GM18526 (cell line): ENCODE measurements around the gene REV1.
A peak's percentile ranks its signal among the peaks of the same experiment; 100 is the strongest.

Experiments
- POLR2A ChIP-seq: IDR thresholded peaks from 3 replicates; pipeline ENCODE4 v1.6.1; 2011; ENCODE audit not compliant: insufficient read length; ENCODE audit errors: extremely low read depth

Gene REV1

DNA sequence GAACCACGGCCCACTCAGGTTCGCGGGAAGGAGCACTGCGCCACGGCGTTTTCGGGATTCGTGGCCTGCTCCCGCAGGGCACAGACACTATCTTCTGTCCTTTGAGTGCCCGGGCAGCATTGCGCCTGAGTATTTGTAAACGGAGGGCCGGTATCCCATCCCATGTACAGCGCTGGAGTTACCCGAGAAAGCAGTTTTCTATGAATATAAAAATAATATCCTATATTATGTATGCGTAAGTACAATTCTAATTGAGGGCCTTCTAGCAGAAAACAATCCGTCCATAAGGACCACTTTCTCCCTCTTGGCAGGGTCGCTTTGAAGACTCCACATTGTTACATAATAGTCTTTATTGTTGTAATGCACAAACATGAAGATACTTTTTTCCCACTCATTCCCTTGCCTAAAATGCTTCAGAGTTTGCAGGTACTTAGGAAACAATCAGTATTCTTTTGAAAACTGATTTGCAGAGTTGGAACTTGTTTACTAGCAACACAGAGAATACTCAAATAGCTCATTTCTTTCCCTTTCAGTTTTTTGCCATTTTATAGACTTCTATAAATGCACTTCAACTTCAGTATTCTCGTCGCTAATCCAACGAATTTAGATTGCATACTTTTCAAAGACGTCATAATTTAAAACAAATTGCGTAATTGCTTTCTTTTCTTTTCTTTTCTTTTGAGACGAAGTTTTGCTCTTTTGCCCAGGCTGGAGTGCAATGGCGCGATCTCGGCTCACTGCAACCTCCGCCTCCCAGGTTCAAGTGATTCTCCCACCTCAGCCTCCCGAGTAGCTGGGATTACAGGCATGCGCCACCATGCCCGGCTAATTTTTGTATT is 1.0 kb upstream of the REV1 start:
- TF ChIP-seq POLR2A: no peak

DNA sequence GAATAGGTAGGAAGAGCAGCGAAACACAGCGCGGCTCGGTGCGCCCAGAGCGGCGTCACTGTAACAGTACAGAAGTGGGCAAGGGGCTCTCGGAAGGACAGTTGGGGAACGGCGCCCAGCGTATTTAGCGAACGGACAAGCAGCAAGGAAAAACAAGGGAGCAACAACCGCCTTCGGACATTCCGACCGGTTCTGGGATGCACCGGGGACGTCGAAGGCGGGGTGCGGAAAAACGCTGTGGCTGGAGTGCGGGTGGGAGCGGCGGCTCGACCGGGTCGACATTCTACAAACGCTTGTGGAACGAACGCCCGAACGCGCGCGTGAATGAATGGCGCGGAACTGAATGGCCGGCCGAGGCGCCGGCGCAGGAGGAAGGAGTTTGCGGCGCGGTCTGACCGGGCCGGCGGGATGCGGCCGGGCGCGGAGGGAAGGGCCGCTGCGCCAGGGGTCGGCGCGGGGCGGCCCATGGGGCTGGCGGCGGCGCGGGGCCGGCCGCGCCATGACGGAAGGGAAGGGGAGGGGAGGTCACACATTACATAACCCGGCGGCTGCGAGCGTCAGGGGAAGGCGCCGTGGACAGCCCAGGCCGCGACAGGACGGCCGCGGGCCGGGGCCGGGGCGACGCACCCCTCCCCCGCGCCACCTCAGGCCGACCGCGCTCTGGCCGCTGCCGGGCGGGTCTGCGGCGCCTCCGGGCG is 605 bp downstream of the REV1 start:
- TF ChIP-seq POLR2A: peak; percentile 11

DNA sequence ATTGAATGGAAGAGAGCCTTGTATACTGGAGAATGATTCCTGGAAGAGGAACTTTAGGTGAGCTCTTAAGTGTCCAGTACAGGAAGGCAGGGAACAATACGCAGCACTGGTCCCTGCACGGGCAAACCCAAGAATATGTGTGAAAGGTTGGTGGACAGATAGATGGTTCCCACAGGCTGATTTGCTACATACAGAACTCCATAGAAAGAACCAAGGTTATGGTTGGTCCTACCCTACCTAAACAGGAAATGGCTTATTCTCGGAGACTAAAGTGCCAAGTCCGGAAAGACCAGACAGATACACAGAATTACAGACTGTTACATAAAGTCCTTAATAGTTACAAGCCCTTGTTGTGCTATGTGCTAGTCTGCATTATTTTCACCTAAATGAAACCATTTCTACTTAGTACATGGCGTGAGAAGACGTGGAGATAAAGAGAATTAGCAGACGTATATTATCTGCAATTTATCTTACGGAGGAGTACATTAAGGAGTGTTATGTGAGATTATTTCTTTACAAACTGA is 1.2 kb downstream of the REV1 start:
- TF ChIP-seq POLR2A: no peak

DNA sequence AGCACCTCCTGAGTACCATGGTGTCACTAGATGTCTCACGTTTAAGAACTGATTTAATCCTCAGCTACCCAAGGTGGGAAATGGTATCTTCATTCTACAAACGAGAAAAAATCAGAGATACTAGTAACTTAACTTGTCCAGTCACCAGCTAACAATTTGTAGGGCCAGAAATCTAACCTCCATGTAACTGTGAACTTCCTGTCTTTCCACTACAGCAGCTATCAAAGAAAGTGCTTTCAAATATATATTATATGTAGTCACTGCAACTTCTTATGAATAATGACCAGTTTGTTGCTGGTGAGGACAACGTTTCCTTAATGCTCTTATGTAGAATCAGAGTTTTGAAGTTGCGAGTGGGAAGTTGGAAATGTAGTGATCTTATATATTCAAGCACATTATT is 1.9 kb downstream of the REV1 start:
- no peak for TF ChIP-seq POLR2A

DNA sequence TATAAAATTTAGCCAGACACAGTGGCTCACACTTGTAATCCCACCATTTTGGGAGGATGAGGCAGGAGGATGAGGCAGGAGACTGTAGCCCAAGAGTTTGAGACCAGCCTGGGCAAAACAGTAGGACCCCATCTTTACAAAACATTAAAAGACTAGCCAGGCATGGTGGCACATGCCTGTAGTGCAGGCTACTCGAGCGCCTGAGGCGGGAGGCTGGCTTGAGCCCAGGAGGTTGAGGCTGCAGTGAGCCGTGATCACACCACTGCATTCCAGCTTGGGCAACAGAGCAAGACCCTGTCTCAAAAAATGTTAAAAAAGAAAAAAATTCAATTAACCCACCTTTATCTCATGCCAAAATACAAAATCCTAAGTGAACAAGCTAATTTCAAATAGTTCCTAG is 4.0 kb downstream of the REV1 start:
- no peak for TF ChIP-seq POLR2A

DNA sequence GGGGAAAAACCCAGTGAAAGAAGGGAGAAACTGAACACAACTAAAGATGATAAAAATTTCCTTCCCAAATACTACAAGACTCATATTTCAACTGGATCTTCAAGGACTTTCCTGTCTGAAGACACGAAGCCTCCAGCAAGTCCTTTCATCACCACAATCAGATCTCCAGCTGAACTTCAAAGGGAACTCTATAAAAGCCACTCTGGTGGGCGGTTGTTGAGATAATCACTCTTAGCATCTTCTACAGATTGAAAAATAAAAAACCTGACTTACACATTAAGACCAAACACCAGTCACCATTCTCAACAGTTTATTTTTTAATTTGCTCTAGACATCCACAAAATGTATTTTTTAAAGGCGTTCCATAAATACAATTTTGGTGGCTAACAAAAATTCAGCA is 4.4 kb downstream of the REV1 start:
- TF ChIP-seq POLR2A: no peak

DNA sequence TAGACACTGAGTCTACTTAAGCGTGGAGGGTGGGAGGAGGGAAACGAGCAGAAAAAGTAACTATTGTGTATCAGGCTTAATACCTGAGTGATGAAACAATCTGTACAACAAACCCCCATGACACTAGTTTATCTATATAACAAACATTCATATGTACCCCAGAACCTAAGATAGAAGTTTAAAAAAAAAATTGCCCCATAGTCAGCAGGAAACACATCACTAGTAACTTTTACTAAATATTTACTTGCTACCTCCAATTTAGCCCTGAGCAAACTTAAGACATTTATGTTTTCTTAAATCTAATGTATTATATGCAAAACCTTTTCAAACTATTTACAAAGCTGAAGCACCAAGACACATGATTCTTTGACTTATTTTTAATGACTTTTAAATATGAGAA is 5.6 kb downstream of the REV1 start:
- TF ChIP-seq POLR2A: no peak

DNA sequence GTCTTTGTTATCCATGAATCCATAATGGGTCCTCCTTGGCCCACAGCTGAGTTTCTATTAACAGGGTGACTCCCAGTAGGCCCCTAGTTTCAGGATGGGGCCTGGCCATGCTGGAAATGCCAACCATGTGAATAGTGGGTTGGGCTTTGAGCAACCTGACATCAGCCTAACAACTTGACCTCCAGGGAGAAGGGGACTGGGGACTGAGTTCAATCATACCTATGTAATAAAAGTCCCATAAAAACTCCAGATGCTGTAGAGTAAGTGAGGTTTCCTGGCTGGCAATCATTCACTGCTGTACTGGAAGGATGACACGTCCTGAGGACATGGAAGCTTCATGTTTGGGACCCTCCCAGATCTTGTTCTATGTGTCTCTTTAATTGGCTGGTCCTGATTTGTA is 7.9 kb downstream of the REV1 start:
- no peak for TF ChIP-seq POLR2A

DNA sequence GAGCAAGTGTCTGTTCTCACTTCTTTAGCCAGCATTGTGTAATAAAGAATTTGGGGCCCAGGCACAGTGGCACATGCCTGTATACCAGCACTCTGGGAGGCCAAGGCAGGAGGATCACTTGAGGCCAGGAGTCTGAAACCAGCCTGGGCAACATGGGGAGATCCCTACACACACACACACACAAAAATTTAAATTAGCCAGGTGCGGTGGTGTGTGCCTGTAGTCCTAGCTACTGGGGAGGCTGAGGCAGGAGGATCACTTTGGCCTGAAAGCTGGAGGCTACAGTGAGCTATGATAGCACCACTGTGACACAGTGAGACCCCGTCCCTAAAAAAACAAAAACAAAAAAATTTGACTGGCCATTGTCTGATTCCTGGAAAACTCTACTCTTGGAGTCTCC is 8.3 kb downstream of the REV1 start:
- TF ChIP-seq POLR2A: no peak

DNA sequence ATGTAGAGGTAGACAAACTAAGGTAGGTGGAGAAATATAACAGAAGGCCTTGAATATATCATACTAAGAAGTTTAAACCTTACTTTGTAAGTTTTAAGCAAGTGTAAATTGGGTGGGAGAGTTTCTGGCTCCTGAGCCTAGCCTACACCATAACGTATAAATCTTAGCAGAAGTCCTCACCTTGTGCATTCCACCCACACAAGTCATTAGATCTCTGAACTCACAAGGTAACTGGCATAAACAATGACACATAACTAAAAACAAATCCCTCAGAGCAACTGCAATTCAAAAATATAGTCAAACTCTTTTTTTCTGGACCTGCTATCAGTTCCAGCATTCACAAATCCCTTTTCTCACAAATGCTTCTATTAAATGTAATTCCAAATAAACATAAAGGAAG is 9.4 kb downstream of the REV1 start:
- TF ChIP-seq POLR2A: no peak

DNA sequence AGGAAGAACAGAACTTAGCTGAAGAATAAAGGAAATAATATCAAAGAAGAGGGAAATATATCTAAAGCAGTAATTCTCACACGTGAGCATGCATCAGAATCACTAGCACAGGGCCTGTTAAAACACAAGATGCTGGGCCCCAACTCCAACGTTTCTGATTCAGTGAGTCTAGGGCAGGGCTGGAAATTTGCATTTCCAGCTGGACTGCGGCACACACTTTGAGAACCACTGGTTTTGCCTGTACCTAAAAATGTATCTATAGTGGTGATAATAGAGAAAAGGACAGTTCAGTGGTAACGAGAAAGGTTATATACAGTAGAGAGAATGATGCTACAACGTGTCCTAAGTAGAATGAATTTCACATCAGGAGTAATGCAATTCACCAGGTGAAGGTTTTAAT is 11.2 kb downstream of the REV1 start:
- no peak for TF ChIP-seq POLR2A

DNA sequence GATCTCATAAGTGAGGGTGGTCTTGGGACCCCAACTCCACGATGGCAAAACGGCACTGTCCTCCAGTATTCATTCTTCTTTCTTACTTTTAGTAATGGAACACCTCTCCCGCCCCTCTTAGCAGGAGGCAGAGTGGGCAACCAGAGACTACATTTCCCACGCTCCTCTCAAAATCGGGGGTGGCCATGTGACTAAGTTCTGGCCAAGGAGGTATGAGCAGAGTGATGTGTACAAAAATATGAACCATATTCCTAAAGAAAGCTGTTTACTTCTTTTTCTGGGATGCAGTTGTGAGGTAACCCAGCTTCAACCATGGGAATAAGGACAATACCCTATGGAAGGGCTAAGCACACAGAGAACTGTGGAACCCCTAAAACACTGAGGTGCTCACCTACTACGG is 12.8 kb downstream of the REV1 start:
- no peak for TF ChIP-seq POLR2A

DNA sequence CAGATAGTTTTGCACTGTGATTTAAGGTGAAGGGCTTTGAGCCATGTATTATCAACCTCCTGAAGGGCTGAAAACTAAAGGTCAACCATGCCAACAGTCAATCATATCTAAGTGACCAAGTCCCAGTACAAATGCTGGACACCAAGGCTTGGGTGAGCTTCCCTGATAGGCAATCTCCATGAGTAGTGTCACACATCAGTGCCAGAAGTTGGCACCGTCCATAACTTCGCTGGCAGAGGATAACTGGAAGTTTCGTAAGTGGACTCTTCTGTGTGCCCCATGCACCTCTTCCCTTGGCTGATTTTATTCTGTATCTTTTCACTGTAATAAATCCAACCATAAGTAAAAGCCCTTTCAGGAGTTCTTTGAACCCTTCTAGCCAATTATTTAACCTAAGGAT is 13.2 kb downstream of the REV1 start:
- TF ChIP-seq POLR2A: no peak

DNA sequence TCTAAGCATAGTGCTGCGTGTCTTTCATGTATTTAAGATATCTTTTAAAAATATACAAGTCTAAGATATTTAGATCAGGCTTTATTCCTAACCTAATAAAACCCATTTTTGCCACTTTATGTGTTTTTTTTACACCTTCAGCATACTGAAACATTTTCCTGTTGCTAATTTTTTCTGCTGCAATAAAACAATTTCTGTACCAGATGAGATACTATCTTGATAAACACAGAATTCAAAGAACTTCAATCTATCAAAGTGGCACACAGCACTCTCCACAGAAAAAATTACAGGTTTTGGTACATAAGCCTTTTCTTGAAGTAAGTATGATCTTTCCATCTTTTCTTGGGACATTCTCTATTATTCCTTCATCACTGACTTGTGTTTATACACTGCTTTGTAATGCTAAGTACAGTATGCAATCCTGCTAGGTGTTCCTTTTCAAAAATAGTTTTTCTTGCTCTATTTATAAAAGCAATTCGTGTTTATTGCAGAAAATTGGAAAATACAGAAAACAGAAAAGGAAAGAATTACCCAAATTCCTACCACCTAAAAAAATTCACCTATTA is 16.2 kb downstream of the REV1 start:
- no peak for TF ChIP-seq POLR2A

DNA sequence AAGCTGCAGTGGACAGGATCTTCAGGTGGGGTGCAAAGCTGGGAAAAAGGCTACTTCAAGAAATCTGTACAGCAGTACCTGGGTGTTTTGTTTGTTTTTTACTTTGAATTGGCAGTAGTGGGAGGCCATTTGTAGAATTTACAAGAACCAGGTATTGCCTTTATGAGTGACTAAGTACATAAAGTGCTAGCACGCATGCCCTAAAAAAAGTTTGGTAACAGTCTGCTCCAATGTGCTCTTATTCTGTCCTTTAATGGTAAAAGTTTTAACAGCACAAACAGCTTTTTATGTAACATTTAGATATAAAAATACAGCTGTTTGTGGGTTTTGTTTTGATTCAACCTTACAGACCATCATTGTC is 17.2 kb downstream of the REV1 start:
- no peak for TF ChIP-seq POLR2A

DNA sequence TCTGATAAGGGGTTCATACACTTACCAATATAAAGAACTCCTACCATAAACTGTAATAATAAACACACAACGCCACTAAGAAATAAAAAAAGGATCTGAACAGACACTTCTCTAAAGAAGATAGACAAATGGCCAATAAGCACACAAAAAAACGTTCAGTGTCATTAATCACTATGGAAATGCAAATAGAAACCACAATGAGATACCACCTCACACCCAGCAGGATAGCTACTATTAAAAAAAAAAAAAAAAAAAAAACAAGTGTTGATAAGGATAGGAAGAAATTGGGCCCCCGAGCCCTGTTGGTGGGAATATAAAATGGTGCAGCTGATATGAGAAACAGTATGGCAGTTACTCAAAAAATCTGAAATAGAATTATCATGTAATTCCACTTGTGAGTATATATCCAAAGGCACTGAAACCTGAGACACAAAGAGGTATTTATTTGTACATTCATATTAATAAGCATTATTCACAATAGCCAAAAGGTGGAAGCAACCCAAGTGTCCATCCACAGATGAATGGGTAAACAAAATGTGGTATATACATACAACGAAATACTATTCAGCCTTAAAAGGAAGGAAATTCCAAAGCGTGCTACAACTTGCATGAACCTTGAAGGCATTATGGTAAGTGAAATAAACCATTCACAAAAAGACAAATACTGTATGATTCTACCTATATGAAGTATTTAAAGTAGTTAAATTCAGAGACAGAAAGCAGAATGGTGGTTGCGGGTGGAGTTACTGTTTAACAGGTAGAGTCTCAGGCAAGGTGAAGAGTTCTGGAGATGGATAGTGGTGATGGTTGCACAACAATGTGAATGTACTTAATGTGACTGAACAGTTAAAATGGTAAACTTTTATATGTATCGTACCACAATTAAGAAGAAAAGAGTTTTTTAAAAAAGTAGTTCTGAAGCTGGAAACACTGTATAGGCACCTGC is 17.9 kb downstream of the REV1 start:
- TF ChIP-seq POLR2A: no peak

DNA sequence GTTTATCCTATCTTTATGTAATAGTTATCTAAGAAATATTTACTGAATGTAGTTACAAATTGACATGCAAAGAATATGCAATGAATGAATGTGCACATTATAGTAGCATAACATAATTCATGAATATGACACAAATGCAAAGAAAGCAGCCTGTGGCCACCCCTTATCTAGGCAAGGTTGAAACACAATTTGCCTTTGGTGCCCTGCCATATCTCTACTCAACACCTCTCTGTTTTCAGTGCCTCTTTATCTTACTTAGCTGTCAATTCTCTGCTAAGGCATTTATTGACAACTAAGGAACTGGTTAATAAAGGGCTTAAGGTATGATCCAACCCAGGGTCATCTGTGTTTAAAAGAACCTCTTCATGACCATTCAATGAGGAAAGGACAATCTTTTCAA is 18.9 kb downstream of the REV1 start:
- no peak for TF ChIP-seq POLR2A
